Stimulated activated CD4-positive, alpha-beta T cell treated with anti-CD3 and anti-CD28 coated beads, TNF-alpha, amount 100 ng/mL, for 4 hours (primary cell): Measurements from ENCODE around the gene TPCN1.

Experiments
- DNase-seq, 3 experiments: peaks; one replicate each; pipeline ENCODE4 v3.0.0-alpha.2; 2020; ENCODE audit warnings: low read depth in 3 of 3

TPCN1 gene

DNA sequence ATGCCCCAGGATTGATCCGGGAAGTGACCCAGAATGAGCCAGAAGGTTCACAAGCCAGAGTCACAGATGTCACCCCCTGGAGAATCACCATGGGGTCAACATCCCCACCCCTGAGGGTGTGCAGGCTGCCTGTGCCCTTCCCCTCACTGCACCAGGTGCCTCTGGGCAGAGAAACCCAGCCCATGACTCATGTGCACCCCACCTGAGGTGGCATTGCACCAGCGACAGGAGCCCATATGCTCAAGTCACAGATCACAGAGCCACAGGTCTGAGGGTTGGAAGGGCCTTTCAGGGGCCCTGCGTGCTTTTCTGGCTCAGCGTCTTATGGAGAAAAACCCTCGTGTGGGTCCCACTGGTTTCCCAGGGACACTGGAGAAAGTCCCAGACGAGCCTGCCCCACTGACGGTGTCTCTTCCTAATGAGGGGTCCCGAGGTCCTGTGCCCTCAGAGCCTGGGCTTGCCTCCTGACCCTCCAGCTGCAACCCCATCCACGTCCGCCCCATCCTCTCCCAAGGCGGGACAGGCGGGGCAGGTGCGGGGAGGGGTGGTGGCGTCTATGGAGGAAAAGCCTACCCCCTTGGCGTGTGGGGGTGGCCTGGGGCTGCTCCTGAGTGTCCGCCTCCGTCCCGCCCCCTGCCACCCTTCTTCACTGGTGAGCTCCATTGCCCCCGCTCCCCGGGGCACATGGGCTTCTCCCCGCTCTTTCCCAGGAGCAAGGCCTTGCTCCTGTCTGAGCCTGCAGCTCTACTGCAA, 66.1 kb downstream of the TPCN1 start:
- DNase-seq: no peak

DNA sequence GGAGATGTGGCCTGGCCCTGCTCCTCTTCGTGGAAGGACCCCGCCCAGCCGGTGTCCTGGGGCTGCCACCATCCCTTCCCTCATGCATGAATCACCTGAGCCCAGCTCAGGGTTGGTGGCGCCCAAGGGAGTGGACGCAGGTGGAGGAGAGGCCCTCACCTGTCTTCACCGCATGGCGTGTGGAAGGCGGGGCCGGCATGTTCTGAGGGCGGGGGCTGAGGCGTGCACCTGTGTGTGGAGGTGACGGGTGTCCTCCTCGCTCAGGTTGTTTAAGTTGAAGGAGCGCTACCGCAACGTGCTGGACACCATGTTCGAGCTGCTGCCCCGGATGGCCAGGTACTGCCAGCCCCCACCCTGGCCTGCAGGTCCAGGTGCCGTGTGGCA, 66.6 kb downstream of the TPCN1 start:
- no peak for DNase-seq

DNA sequence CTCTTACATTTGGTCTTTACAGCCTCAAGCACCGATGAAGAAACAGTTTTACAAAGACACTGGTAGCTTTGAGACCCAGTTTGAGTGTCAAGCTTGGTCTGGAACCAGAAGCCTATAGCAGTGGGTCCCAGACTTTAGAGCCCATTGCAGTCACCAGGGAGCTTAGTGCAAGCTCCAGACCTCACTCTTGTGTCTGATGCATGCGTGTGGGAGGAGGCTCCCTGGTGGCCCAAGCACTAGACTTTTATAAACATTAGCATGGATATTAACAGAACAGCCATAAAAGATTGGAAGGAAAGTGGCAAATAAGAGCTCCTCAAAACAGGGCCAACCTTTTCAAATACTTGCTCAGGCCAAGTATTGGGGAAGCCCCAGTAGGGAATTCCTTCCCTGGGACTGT, 68.1 kb downstream of the TPCN1 start:
- DNase-seq: no peak

DNA sequence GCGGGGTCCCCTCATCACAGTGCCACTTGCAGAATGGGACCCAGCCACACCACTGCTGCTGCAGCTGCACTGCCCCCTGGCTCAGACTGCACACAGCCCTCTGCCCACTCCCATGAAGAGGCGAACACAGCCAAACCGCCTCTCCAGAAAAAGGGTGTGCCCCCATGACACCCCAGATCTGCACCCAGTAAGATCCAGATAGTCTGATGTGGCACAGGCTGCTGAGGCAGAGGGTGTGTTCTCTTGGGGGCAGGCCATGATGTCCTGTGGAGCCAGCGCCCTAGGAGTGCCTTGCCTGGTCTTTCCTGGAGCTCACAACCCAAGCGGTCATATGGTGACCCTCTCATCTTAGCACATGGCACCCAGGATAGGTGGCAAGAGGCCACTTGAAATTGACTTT, 69.2 kb downstream of the TPCN1 start:
- DNase-seq: no peak

DNA sequence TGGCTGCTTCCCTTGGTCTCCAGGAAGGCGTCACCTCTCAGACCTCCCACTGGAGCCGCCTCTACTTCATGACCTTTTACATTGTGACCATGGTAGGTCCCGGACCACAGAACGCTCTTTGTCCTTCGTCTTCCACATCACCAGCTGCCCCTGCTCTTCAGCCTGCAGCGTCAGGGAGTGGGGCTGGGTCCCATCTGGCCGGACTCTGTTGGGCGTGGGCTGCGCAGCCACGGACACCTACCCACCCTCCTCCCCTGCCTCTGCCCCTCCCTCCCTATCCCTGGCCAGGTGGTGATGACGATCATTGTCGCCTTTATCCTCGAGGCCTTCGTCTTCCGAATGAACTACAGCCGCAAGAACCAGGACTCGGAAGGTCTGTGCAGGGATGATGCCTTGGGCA, 70.3 kb downstream of the TPCN1 start:
- DNase-seq: no peak

DNA sequence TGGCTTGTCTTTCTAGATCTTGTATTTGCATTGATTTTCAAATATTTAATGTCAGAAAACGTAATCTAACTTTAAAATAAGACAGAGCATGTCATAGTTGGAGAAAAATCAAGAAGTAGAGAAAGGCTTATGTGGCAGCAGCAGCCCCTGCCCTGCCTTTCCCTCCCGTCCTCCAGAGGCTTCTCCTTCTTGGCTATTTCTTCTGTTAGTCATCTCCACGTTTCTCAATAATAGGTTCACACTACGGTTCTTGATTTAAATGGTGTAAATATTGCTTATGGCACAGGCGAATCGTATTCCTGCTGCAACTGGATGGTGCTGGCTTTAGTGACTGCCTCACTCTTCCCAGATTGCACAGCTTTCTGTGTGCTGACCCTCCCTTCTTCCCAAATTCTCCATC, 70.8 kb downstream of the TPCN1 start:
- DNase-seq: no peak

DNA sequence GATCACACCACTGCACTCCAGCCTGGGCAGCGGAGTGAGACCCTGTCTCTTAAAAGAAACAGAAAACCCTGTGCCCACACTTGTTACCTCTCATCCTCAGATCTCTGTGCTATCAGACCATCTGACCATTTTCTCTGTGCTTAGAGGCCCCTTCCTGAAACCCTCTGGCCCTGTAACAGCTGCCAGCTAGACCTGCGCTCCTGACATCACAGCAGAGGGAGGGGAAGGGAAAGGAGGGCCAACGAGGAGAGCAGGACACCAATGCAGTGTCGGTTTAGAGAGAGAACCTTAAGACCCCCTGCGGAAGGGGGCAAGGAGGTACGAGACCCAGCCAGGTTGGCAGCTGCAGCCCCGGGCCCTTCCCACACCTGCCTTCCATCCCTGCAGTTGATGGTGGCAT, 71.3 kb downstream of the TPCN1 start:
- no peak for DNase-seq

DNA sequence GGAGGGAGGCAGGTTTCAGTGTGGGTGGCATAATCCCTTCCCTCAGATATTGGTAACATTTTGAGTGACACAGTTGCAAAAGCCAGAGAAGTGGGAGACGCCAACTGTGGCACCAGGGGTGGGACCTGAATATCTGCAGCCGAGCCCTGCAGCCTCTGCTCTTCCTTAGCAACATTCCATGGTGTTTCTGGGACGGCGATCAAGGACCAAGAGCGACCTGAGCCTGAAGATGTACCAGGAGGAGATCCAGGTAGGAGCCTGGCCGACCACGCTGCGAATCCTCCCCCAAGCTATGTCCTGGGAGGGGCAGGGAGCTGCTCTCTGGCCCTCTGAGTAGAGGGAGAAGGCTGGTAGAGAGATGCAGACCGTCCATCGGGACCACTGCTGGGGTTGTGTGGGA, 71.8 kb downstream of the TPCN1 start:
- DNase-seq: no peak

DNA sequence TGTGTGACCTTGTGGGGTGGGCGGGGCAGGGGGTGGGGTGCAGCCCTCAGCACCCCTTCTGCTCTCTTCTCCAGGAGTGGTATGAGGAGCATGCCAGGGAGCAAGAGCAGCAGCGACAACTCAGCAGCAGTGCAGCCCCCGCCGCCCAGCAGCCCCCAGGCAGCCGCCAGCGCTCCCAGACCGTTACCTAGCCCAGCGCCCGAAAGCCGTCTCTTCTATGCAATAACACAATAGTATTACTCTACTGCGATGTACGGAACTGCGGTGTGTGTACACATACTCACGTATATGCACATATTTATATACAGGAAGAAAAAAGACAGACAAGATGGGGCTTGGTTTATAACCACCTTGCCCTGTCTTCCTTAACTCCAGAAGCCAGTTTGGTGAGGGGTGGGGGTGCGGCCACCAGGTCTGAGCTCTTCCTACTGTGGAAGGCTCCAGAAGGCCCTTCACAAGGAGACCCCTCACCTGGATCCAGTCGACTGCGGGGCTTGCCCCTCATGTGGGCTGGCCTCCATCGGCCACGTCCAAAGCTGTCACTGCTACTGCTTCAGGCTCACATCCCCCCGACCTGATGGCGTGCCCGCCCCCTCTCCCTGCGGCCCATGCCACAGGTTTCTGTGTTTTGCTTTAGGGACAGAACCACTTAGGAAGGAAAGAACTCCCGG, 74.8 kb downstream of the TPCN1 start:
- no peak for DNase-seq

DNA sequence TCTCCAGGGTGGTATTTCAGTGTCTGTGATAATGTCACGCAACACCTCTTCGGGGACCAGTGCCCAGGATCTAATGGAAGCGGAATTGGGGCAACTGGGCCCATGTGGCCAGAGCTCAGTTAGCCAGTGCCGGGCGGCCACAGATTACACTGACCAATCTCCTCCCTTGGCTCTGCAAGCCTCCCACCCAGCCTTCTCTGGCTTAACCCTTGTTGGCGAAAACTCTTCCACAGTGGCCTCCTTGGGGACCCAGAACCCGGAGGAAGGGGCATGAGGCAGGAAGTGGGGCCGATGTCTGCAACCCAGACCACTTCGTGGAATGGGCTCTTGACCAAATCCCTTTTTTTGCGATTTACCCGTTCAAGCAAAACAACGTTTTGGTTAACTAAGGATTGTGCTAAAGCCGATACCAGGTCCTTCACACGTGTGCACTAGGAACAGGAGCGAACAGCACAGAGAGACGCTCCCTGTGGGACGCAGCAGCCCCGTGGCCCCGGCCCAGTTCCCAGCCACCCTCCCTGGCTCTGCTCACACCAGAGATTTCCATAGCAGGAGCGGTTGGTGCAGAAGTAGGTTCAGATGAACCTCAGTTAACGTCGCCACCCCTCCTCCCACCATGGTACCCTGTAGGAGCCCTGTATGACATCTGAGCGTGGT, 75.4 kb downstream of the TPCN1 start:
- no peak for DNase-seq

DNA sequence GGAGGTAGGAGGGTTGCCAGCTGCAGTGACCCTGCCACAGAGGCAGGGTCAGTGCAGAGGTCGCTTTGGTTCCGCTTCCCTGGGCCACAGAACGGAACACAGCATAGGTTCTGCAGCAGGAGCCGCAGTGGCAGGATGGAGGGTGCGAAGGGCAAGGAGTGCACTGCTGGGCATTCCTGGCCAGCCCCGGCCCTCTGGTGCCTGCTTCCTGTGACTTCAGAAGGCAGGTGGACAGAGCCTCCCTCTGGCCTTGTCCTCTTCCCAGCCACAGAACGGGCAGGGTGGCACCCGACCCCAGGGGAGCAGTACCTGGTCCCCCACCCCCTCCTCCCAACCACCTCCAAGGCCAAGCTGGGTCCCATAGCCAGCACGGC, 75.9 kb downstream of the TPCN1 start:
- DNase-seq: no peak

DNA sequence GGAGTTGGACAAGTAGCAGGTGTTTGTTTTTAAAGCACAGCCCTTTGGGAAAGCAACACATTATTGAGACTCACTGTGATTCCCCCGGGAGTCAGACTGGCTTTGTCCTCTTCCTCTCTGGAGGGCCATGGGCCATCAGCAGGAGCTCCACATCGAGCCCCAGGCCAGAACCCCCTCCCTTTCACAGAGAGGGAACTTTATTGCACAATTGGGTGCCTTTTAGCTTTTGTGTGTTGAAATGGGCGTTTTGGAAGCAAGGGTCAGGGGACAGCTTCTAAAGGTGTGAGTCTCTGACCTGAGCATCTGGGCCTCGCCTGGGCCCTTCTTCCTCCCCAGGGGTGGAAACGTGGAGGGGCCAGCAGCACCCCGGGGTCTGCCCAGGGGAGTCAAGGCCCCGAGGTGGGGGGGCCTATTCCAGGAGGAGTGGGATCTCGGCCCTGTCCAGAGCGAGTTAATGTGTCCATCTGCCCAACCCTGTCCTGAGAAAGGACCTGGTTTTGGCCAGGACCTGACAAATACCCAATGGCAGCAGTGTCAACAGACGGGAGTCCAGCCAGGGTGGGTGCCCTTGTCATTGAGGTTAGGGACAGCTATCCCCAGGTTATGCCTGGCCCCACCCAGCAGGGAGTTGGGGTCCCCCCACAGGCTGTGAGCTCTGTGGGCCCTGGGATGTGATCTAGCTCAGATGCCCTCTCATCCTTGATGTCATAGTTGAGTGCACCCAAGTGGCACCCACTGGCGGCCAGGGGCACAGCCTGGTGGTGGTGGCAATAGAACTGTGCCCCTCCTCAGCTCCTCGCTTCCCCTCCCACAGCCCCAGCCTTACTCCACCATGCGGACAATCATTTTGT, 76.6 kb downstream of the TPCN1 start:
- no peak for DNase-seq

DNA sequence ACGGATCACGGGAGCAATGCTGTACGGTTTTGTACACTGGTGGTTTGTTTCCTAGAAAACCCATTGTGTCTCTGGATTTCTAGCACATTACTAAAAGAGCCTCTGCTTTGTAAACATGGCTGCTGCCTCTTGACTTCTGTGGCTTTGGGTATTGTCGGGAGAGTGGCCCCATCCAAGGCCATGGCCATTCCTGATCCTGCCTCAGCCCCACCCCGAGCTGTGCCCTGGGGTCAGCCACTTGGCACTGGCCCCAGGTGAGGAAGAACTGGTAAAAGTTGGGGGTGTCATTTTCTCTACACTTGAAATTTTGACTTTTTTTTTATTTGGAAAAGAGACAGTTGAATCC, 77.2 kb downstream of the TPCN1 start:
- no peak for DNase-seq

DNA sequence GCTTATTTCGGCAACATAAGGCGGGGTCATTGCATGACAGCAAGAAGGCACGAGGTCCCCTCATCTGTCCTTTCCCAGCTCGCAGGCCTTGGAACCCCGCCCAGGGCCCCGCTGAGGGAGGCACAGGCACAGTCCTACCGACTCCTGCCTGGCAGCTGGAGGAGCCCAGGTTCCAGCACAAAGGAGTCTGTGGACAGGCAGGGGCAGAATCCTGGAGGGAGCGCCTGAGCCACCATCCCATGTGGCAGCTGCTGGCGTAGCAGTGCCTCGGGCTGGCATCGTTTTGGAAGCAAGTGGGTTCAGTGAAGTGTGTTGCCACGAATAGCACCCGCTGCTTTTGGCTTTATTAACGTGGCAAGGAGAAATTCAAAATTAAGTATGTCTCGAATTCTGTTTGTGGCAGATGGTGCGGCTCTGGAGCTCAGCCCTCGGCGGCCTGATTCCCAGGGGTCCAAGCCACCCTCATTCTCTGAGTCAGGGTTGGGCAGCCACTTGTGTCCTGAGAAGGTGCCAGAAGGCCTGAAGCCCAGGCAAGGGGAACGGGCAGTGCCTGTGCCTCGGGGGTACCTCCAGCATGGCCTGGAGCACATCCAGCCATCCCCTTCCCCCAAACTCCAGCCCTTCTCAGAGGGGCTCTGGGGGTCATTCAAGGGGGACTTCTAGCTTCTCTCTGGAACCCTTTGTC, 77.7 kb downstream of the TPCN1 start:
- no peak for DNase-seq

DNA sequence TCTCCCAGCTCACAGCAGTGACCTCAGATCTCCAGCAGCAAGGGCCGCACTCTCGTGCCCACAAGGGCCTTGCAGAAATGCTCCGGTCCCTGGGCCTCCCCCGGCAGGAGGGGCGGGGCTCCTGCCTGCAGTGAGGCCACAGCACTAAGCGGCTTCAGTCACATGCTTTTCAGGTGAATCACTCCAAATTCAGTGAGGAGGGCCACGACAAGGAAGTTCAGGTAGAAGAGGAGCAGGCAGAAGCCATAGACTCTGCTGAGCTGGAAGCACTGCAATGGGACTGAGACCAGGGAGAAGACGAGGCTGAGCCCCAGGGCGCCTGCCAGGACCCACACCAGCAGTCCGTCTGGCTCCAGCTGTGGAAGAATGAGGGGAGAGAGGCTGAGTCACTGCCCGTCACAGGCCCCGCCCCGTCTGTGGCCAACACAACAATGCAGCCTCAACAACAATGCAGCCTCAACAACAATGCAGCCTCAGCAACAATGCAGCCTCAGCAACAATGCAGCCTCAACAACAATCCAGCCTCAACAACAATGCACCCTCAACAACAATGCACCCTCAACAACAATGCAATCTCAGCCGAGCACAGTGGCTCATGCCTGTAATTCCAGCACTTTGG, 78.5 kb downstream of the TPCN1 start:
- DNase-seq: no peak

DNA sequence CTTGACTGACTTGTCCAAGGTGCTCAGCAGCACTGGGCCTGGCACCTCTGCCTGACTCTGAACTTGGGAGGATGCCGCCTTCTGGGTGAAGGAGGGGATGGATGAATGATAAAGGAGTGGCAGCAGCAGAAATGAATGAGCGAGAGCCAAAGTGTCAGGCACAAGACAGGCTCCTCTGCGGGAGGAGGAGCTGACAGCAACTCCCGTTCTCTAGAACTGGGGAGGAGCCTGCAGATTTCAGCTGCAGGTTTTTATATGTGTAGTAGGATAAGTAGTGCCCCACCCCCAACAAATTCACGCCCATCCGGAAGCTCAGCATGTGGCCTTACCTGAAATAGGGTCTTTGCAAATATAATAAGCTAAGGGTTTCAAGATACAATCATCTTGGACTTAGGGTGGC, 80.5 kb downstream of the TPCN1 start:
- no peak for DNase-seq

DNA sequence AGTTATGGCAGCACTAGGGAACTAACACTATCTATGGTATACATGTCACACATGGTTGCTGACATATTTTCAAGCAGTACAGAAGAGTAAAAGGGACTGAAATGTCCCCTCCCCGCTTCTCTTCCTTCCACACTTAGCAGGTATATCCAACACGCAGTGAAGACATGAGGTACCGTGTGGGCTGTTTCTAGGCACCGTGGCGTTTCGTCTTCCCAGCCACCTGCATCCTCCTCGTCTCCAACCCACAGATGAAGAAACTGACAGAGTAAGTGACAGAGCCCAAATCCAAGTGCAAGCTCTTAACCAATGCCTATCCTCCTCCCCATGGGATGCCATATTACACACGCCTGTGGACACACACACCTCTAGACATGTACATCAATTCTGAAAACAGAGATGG, 81.2 kb downstream of the TPCN1 start:
- no peak for DNase-seq

DNA sequence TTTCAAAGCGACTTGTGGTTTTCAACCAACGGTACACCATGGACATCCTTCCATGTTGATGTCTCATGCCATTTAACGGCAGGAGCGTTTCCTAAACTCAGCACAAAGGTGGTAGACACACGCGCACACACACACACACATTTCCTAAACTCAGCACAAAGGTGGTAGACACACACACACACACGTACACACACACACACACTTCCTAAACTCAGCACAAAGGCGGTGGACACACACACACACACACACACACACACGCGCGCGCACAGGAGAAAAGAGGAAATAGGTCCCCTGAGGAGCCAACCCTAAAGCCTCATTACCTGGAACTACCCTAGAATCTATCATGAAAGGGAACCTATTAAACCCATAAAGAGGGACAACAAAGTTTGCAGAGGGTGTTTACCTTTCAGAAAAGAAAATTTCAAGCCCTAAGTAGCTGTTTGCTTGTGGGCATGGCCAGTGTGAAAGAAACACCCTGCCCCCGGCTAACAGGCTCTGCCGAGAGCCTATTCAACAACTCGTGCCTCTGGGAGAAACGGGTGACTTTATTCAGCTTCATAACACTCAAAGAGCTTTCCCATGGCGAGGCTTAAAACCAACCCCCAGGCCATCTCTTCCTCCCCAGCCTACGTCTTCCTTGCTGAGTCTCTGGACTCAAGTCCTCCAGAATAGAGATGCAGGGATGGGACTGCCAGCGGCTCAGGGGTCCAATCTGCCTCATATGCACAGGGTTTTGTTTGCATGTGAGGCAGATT, 81.8 kb downstream of the TPCN1 start:
- no peak for DNase-seq

DNA sequence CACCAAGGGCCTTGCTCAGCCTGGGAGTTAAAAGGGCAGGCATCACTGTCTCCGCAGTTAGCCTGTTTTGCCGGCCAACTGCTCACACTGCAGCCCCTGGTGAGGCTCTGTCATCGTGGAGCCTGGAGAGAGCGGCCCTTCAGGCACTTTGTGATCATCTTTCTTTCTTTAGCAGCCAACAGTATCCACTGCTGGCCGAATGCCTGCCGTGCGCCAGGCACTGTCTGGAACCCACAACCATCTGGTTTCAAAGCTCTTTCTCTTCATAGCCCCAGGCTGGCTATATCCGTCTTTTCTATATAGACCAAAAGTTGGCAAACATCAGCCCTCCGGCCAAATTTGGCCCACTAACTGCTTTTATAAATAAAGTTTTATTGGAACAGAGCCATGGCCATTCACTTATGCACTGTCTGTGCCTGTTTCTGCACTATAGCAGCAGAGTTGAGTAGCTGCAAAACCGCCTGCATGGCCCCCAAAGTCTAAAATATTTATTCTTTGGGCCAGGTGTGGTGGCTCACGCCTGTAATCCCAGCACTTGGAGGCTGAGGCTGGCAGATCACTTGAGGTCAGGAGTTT, 84.1 kb downstream of the TPCN1 start:
- DNase-seq: no peak

DNA sequence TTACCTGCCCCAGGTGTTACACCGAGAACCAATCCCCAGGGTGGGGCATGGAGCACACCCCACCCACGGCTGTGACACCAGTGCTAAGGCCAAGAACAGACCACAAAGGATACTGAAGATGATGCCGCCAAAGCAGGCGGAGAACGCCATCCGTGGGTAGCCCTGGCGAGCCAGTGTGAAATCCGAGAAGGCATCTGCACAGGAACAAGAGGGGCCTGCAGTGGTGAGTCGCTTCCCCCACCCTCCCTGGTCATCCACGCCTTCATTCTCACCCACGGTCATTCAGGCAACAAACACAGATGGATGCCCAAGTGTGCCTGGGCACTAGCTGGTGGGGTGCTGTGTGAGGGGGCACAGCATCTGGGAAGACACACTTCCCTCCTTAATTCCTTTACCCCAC, 85.1 kb downstream of the TPCN1 start:
- no peak for DNase-seq
